Esophagus squamous epithelium (tissue), 4 donors: Measurements from ENCODE around the gene SSH2.

ENCODE experiments used
- POLR2A ChIP-seq, 4 donors: fragments of 450-650 bp; IDR thresholded peaks; one replicate each; pipeline ENCODE4 v1.6.1; 2017; ENCODE audit warnings: antibody characterized with exemption in 4 of 4, mild to moderate bottlenecking in 4 of 4, moderate library complexity in 3 of 4
- TF ChIP-seq, protein P1 (sequence below), 6 experiments: fragments of 450-650 bp in 4 of 6; fragments of 200-600 bp in 2 of 6; sonication (generic) in 2 of 6; IDR thresholded peaks; one replicate each; pipeline ENCODE4 v1.5.1; 2016 to 2019; ENCODE audit warnings: antibody characterized with exemption in 6 of 6, mild to moderate bottlenecking in 4 of 6, moderate library complexity in 4 of 6

DNA sequence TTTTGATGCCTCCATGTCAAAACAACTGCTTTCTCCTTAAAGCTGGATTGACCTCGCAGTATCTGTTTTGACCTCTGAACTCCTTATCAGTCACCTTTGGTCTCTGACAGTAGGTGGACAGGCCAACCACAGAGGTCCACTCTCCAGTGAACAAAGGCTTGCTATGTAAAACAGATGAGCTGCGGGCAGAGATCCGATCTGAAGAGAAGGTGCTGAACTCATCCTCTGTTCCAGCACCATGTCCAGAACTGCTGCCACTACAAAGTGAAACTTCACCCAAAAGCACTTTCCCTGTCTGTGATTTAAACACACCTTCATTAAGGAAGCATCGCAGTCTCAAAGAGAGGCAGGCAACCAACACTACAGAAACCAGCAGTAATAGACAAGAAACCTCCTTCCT lies 190.0 kb downstream of the SSH2 start:
- TF ChIP-seq, protein P1, sequence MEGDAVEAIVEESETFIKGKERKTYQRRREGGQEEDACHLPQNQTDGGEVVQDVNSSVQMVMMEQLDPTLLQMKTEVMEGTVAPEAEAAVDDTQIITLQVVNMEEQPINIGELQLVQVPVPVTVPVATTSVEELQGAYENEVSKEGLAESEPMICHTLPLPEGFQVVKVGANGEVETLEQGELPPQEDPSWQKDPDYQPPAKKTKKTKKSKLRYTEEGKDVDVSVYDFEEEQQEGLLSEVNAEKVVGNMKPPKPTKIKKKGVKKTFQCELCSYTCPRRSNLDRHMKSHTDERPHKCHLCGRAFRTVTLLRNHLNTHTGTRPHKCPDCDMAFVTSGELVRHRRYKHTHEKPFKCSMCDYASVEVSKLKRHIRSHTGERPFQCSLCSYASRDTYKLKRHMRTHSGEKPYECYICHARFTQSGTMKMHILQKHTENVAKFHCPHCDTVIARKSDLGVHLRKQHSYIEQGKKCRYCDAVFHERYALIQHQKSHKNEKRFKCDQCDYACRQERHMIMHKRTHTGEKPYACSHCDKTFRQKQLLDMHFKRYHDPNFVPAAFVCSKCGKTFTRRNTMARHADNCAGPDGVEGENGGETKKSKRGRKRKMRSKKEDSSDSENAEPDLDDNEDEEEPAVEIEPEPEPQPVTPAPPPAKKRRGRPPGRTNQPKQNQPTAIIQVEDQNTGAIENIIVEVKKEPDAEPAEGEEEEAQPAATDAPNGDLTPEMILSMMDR (IDR thresholded peaks at IDR 0.05) = no peak
- no peak for TF ChIP-seq POLR2A (IDR thresholded peaks at IDR 0.05)
